PC-9 (cell line): ENCODE data around the gene NAMPT.

Experiments used
- EZH2 ChIP-seq: fragments of 200-600 bp; sonication (generic); IDR thresholded peaks from 2 replicates; pipeline ENCODE4 v1.8.0; 2017; ENCODE audit warnings: antibody characterized with exemption, low read depth
- TF ChIP-seq, protein P1 (sequence below): fragments of 200-600 bp; sonication (generic); conservative IDR thresholded peaks from 2 replicates; pipeline ENCODE4 v1.6.1; 2017; ENCODE audit warnings: mixed run types, antibody characterized with exemption, mild to moderate bottlenecking, moderate library complexity

DNA sequence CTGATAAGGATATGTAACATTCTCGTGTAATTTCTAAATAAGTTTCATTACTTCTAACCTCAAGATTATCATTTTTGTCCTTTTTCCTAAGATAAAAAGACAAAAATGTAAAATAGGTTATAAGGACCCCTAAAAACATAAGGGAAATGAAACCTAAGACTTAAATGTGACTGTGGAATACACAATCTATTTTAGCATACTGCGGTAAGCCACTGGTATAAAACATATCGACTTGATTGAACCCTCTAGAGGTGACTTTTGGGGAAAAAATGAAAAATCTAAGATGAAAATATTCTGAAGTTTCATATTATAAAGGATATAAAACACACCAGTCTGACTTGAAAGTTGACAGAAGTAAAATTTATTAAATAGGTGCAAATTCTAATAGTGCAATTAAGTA, 1.9 kb downstream of the NAMPT start:
- TF ChIP-seq, protein P1, sequence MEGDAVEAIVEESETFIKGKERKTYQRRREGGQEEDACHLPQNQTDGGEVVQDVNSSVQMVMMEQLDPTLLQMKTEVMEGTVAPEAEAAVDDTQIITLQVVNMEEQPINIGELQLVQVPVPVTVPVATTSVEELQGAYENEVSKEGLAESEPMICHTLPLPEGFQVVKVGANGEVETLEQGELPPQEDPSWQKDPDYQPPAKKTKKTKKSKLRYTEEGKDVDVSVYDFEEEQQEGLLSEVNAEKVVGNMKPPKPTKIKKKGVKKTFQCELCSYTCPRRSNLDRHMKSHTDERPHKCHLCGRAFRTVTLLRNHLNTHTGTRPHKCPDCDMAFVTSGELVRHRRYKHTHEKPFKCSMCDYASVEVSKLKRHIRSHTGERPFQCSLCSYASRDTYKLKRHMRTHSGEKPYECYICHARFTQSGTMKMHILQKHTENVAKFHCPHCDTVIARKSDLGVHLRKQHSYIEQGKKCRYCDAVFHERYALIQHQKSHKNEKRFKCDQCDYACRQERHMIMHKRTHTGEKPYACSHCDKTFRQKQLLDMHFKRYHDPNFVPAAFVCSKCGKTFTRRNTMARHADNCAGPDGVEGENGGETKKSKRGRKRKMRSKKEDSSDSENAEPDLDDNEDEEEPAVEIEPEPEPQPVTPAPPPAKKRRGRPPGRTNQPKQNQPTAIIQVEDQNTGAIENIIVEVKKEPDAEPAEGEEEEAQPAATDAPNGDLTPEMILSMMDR = no peak
- no peak for TF ChIP-seq EZH2
